HepG2 (cell line): ENCODE data around the gene CBLC. TPM values are rescaled to one million over a fixed set of nuclear protein-coding genes. Genes with fewer than 3 reads are reported as not detected.
A peak's percentile ranks its signal among the peaks of the same experiment; 100 is the strongest.

Experiments
- ASH2L ChIP-seq: fragments of 300-600, 200-600 bp; sonication (generic); IDR thresholded peaks from 2 replicates; pipeline ENCODE4 v1.7.0; 2017; ENCODE audit warnings: low read depth, mild to moderate bottlenecking, moderate library complexity, mixed read lengths, low read length; ENCODE audit not compliant: insufficient read length
- IRF2 ChIP-seq: IDR thresholded peaks from 2 replicates; pipeline ENCODE4 v1.6.1; 2018; ENCODE audit warnings: missing genetic modification reagents, missing compliant biosample characterization
- KDM5A ChIP-seq: fragments of 200-600 bp; sonication (generic); IDR thresholded peaks from 2 replicates; pipeline ENCODE4 v1.7.0; 2018; ENCODE audit warnings: antibody characterized with exemption, mild to moderate bottlenecking, low read length, borderline replicate concordance
- PBX3 ChIP-seq: sonication (generic); formaldehyde crosslinking; IDR thresholded peaks from 2 replicates; pipeline ENCODE4 v1.8.1; 2023; ENCODE audit warnings: missing genetic modification reagents, inconsistent platforms, borderline replicate concordance
- PCBP2 ChIP-seq: fragments of 200-400 bp; formaldehyde crosslinking; optimal IDR thresholded peaks from 2 replicates; pipeline ENCODE3; 2018; ENCODE audit warnings: low read length, low read depth; ENCODE audit not compliant: poor library complexity, severe bottlenecking
- RORA ChIP-seq: sonication (generic); formaldehyde crosslinking; IDR thresholded peaks from 2 replicates; pipeline ENCODE4 v1.5.0; 2020; ENCODE audit warnings: mild to moderate bottlenecking, missing genetic modification reagents, moderate library complexity
- ZFP91 ChIP-seq: sonication (generic); formaldehyde crosslinking; IDR thresholded peaks from 2 replicates; pipeline ENCODE4 v1.9.0; 2022; ENCODE audit warnings: missing genetic modification reagents, mild to moderate bottlenecking, borderline replicate concordance
- ZNF362 ChIP-seq: sonication (generic); formaldehyde crosslinking; IDR thresholded peaks from 2 replicates; pipeline ENCODE4 v1.4.0; 2020; ENCODE audit warnings: missing genetic modification reagents, mild to moderate bottlenecking, borderline replicate concordance
- ZNF451 ChIP-seq: sonication (generic); formaldehyde crosslinking; IDR thresholded peaks from 2 replicates; pipeline ENCODE4 v1.5.0; 2020; ENCODE audit warnings: mild to moderate bottlenecking, missing genetic modification reagents
- ZNF496 ChIP-seq: sonication (generic); formaldehyde crosslinking; IDR thresholded peaks from 2 replicates; pipeline ENCODE4 v1.8.1; 2023; ENCODE audit warnings: mild to moderate bottlenecking, moderate library complexity, missing genetic modification reagents; ENCODE audit not compliant: insufficient replicate concordance
- ZNF549 ChIP-seq: sonication (generic); formaldehyde crosslinking; IDR thresholded peaks from 2 replicates; pipeline ENCODE4 v1.5.0; 2020; ENCODE audit warnings: missing genetic modification reagents
- ZNF749 ChIP-seq: sonication (generic); formaldehyde crosslinking; IDR thresholded peaks from 2 replicates; pipeline ENCODE4 v1.8.0; 2022; ENCODE audit warnings: mild to moderate bottlenecking, missing genetic modification reagents, moderate library complexity, borderline replicate concordance
- ZNF777 ChIP-seq: sonication (generic); formaldehyde crosslinking; IDR thresholded peaks from 2 replicates; pipeline ENCODE4 v1.4.0; 2020; ENCODE audit warnings: missing genetic modification reagents
- ZNF780A ChIP-seq: sonication (generic); formaldehyde crosslinking; IDR thresholded peaks from 2 replicates; pipeline ENCODE4 v1.8.0; 2022; ENCODE audit warnings: mild to moderate bottlenecking, missing genetic modification reagents, moderate library complexity
- ZNF850 ChIP-seq: sonication (generic); formaldehyde crosslinking; conservative IDR thresholded peaks from 2 replicates; pipeline ENCODE4 v1.9.0; 2021; ENCODE audit warnings: mild to moderate bottlenecking, missing genetic modification reagents
- ZSCAN25 ChIP-seq: sonication (generic); formaldehyde crosslinking; IDR thresholded peaks from 2 replicates; pipeline ENCODE4 v1.8.0; 2022; ENCODE audit warnings: mild to moderate bottlenecking, missing genetic modification reagents
- polyA plus RNA-seq, 8 experiments: library from polyadenylated mRNA; depleted of rRNA in 3 of 8; stranded (reverse) in 7 of 8; unstranded in 1 of 8; fragments of >200 nt; fragmentation: Illumina TruSeq in 4 of 8; extraction: Trizol in 4 of 8; gene quantifications; 2 replicates each; pipeline versions ENCODE4 v1.2.1 to v1.2.3, GENCODE V29; 2011 to 2016; ENCODE audit warnings: low read depth in 4 of 8, missing spikeins in 1 of 8, mixed read lengths in 1 of 8; ENCODE audit not compliant: insufficient read depth in 1 of 8
- total RNA-seq, 5 experiments: library from RNA; depleted of rRNA; stranded (reverse); fragments of >200 nt; fragmentation: Illumina TruSeq; extraction: Trizol; gene quantifications; 2 replicates each; pipeline ENCODE4 v1.2.3, GENCODE V29; 2016; ENCODE audit warnings: low read depth in 1 of 5
- TF ChIP-seq, protein P1 (sequence below): sonication (generic); formaldehyde crosslinking; IDR thresholded peaks from 2 replicates; pipeline ENCODE4 v1.5.1; 2020; ENCODE audit warnings: missing genetic modification reagents, mild to moderate bottlenecking, borderline replicate concordance
- TF ChIP-seq, protein P2 (sequence below): sonication (generic); formaldehyde crosslinking; IDR thresholded peaks from 2 replicates; pipeline ENCODE4 v1.5.1; 2020; ENCODE audit warnings: missing genetic modification reagents, mild to moderate bottlenecking, borderline replicate concordance
- TF ChIP-seq, protein P3 (sequence below): sonication (generic); formaldehyde crosslinking; IDR thresholded peaks from 2 replicates; pipeline ENCODE4 v1.4.0; 2020; ENCODE audit warnings: mild to moderate bottlenecking, missing genetic modification reagents

CBLC gene
- total and polyA plus RNA-seq, 2 of the 13 experiments (the other 11 are each of a cell fraction or from before 2014, with no cell fraction given) = 1.8 to 2.6 TPM

DNA sequence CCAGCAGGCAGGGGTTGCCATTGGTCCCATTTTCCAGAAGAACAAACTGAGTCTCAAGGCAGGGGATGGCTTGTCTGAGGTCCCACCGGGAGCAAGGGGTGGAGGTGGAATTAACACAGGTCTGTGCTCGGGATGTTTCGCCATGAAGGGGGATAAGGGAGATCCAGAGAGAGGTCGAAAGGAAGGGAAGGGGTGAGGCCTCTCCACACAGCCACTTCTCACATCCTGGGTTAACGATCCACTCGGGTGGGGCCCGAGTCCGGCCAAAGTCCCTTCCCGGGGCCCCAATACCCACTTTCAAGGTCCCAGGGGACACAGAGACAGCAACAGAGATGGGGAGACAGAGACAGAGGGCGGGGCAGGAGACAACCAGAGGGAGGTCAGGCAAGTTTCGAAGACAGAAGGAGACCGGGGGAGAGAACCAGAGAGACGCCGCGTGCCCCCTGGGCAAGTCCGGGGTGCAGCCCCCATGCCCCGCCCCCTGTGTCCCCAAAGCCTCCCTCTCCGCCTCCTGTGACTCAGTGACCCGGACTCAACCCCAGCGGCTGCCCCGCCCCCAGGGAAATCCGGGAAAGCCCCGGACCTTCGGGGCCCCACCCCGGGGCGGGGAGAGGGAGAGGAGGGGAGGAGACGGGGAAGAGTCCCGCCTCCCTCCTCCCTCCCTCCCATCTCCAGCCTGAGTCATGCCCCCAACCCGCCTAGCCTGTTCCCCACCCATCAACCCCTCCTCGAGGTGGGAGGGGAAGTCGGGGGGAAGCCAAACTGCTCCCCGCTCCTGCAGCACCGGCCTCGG lies 30.5 kb upstream of the CBLC start (continued):
- TF ChIP-seq, protein P1, sequence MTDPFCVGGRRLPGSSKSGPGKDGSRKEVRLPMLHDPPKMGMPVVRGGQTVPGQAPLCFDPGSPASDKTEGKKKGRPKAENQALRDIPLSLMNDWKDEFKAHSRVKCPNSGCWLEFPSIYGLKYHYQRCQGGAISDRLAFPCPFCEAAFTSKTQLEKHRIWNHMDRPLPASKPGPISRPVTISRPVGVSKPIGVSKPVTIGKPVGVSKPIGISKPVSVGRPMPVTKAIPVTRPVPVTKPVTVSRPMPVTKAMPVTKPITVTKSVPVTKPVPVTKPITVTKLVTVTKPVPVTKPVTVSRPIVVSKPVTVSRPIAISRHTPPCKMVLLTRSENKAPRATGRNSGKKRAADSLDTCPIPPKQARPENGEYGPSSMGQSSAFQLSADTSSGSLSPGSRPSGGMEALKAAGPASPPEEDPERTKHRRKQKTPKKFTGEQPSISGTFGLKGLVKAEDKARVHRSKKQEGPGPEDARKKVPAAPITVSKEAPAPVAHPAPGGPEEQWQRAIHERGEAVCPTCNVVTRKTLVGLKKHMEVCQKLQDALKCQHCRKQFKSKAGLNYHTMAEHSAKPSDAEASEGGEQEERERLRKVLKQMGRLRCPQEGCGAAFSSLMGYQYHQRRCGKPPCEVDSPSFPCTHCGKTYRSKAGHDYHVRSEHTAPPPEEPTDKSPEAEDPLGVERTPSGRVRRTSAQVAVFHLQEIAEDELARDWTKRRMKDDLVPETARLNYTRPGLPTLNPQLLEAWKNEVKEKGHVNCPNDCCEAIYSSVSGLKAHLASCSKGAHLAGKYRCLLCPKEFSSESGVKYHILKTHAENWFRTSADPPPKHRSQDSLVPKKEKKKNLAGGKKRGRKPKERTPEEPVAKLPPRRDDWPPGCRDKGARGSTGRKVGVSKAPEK (CRISPR knock-in tag) = 0 out of 2 replicates have a peak, but pooled peaks have one; percentile 42
- TF ChIP-seq ZNF780A (CRISPR knock-in tag) (no peak), PBX3 (no peak), ZNF362 (CRISPR knock-in tag) (0 out of 2 replicates have a peak, but pooled peaks have one; percentile 10), ZNF749 (CRISPR knock-in tag) (no peak), ZSCAN25 (peak; percentile 98), ZNF549 (CRISPR knock-in tag) (no peak), ZNF451 (0 out of 2 replicates have a peak, but pooled peaks have one; percentile 45), ZFP91 (CRISPR knock-in tag) (0 out of 2 replicates have a peak, but pooled peaks have one; percentile 31), ASH2L (peak; percentile 71), ZNF777 (CRISPR knock-in tag) (no peak), RORA (no peak), IRF2 (CRISPR knock-in tag) (peak; percentile 14; the same call in 1 of the 2 replicates), PCBP2 (no peak), ZNF850 (CRISPR knock-in tag) (no peak), KDM5A (no peak), ZNF496 (CRISPR knock-in tag) (no peak)
- TF ChIP-seq, protein P2, sequence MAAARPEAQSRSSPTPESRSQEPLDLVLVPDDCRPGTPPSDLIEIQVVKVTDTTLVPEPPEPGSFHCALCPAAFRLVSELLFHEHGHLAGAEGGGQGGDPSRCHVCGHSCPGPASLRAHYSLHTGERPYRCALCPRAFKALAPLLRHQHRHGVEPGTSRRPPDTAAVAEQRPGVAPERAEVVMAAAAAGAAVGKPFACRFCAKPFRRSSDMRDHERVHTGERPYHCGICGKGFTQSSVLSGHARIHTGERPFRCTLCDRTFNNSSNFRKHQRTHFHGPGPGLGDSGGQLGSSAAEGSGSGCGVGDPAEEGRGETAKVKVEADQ = no peak
- TF ChIP-seq, protein P3, sequence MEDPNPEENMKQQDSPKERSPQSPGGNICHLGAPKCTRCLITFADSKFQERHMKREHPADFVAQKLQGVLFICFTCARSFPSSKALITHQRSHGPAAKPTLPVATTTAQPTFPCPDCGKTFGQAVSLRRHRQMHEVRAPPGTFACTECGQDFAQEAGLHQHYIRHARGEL = no peak
